ENCODE results near the gene IL32.

GRCh38 chr16:3017794-3018506 lies 47.5 kb upstream of the IL32 start, which contains the start of gene CLDN6:
- peak; percentile 63 for TF ChIP-seq CTCF (IDR thresholded peaks at IDR 0.05; ENCODE audit: poor library complexity)
- no peak for TF ChIP-seq EZH2phosphoT487 (IDR thresholded peaks at IDR 0.05; ENCODE audit: low read depth, severe bottlenecking, unreplicated experiment)

Measured in hepatocyte (in vitro differentiated cells).